DOHH2 (cell line): ENCODE results near the gene KRTAP3-2.

Source experiments
- H3F3A ChIP-seq: fragments of 200-600 bp; sonication (generic), shearing (Covaris generic); 2 replicates; pipeline ENCODE4 v1.6.0; 2016; ENCODE audit warnings: antibody characterized with exemption, mild to moderate bottlenecking; ENCODE audit not compliant: control insufficient read depth, insufficient read depth
- H3K27ac ChIP-seq: fragments of 200-600 bp; sonication (generic); 2 replicates; pipeline ENCODE4 v1.5.1; 2014; ENCODE audit warnings: low read depth, mild to moderate bottlenecking, low read length, moderate library complexity
- H3K27me3 ChIP-seq: fragments of 200-600 bp; sonication (generic); 2 replicates; pipeline ENCODE4 v1.6.1; 2014; ENCODE audit warnings: mild to moderate bottlenecking, low read length, mixed read lengths; ENCODE audit not compliant: control insufficient read depth
- H3K36me3 ChIP-seq: fragments of 200-600 bp; sonication (generic); 2 replicates; pipeline ENCODE4 v1.6.1; 2014; ENCODE audit warnings: mild to moderate bottlenecking, low read length, moderate library complexity, mixed read lengths; ENCODE audit not compliant: control insufficient read depth
- H3K4me1 ChIP-seq: fragments of 200-600 bp; sonication (generic); 2 replicates; pipeline ENCODE4 v1.6.1; 2014; ENCODE audit warnings: mild to moderate bottlenecking, low read length, mixed read lengths; ENCODE audit not compliant: control insufficient read depth
- H3K4me2 ChIP-seq: fragments of 200-600 bp; sonication (generic); 2 replicates; pipeline ENCODE4 v1.6.0; 2014; ENCODE audit warnings: mild to moderate bottlenecking, low read length, moderate library complexity
- H3K4me3 ChIP-seq: fragments of 200-600 bp; sonication (generic); 2 replicates; pipeline ENCODE4 v1.5.1; 2014; ENCODE audit warnings: mild to moderate bottlenecking, low read length, mixed read lengths
- H3K79me2 ChIP-seq: fragments of 200-600 bp; sonication (generic); 2 replicates; pipeline ENCODE4 v1.6.1; 2014; ENCODE audit warnings: mild to moderate bottlenecking, low read length, mixed read lengths; ENCODE audit not compliant: control insufficient read depth
- H3K9me2 ChIP-seq: fragments of 200-600 bp; sonication (generic); replicated peaks from 2 replicates; pipeline ENCODE4 v1.6.1; 2014; ENCODE audit warnings: mild to moderate bottlenecking, low read length, mixed read lengths; ENCODE audit not compliant: control insufficient read depth
- H3K9me3 ChIP-seq: fragments of 200-600 bp; sonication (generic); 2 replicates; pipeline ENCODE4 v1.6.1; 2014; ENCODE audit warnings: antibody characterized with exemption, low read length, mixed read lengths; ENCODE audit not compliant: control insufficient read depth, insufficient read depth
- H4K20me1 ChIP-seq: fragments of 200-600 bp; sonication (generic); 2 replicates; pipeline ENCODE4 v1.6.0; 2014; ENCODE audit warnings: low read depth, mild to moderate bottlenecking, antibody characterized with exemption, low read length, moderate library complexity; ENCODE audit not compliant: control insufficient read depth, insufficient read depth
- CTCF ChIP-seq: fragments of 200-600 bp; sonication (generic); IDR thresholded peaks from one replicate; pipeline ENCODE4 v1.5.1; 2014; ENCODE audit warnings: antibody characterized with exemption, mild to moderate bottlenecking, low read depth, low read length; ENCODE audit not compliant: poor library complexity, severe bottlenecking
- EZH2phosphoT487 ChIP-seq: fragments of 200-600 bp; sonication (generic); IDR thresholded peaks from 2 replicates; pipeline ENCODE4 v1.6.1; 2017; ENCODE audit warnings: borderline replicate concordance, mild to moderate bottlenecking, antibody characterized with exemption, low read length, moderate library complexity, mixed read lengths

Gene KRTAP3-2

GRCh38 chr17:40966848-40967247 lies 32.9 kb downstream of the KRTAP3-2 start, which contains the start of gene KRT39:
Gene KRT39, minus strand, starts transcription at chr17:40966948. Its CDS starts 92 bp downstream, at chr17:40966856.
- H3K4me1 ChIP-seq = no peaks in the 10 kb centered on the region
- no peak within 1 kb of the TSS for H3K27ac ChIP-seq
- H3K27me3 ChIP-seq = peaks cover 1% of the 10 kb centered on the region
- H3K4me3 ChIP-seq = no peak within 1 kb of the TSS
- no peak within 1 kb of the TSS for H3K4me2 ChIP-seq
- no peaks in the 10 kb centered on the region for H4K20me1 ChIP-seq
- H3K79me2 ChIP-seq = no peaks in the 10 kb centered on the region
- no peaks in the 10 kb centered on the region for H3F3A ChIP-seq
- TF ChIP-seq EZH2phosphoT487 = no peak
- TF ChIP-seq CTCF = no peak
- no peaks in the 10 kb centered on the region for H3K36me3 ChIP-seq
- H3K9me3 ChIP-seq = no peaks in the 10 kb centered on the region
- no peaks in the 10 kb centered on the region for H3K9me2 ChIP-seq

GRCh38 chr17:40963838-40964237 lies 35.9 kb downstream of the KRTAP3-2 start:
- no peak overlapping the region for H3K4me3 ChIP-seq
- peaks cover 4% of the 10 kb centered on the region for H3K27me3 ChIP-seq
- no peak overlapping the region for H3K27ac ChIP-seq
- no peaks in the 10 kb centered on the region for H4K20me1 ChIP-seq
- no peaks in the 10 kb centered on the region for H3K79me2 ChIP-seq
- no peaks in the 10 kb centered on the region for H3K4me1 ChIP-seq
- TF ChIP-seq EZH2phosphoT487 (no peak), CTCF (peak; percentile 76)
- peak overlapping the region; percentile 27; the same call in 1 of the 2 replicates for H3K4me2 ChIP-seq
- no peaks in the 10 kb centered on the region for H3K36me3 ChIP-seq
- no peaks in the 10 kb centered on the region for H3F3A ChIP-seq
- H3K9me3 ChIP-seq = no peaks in the 10 kb centered on the region
- no peaks in the 10 kb centered on the region for H3K9me2 ChIP-seq

GRCh38 chr17:40962059-40962561 lies 37.6 kb downstream of the KRTAP3-2 start:
- Histone ChIP-seq H3K9me3 (no peaks in the 10 kb centered on the region), H3K79me2 (no peaks in the 10 kb centered on the region), H3K4me2 (no peak overlapping the region)

More at GRCh38 chr17:40962059-40962561, 37.6 kb downstream of the KRTAP3-2 start:
- Histone ChIP-seq H4K20me1 (no peaks in the 10 kb centered on the region), H3K4me1 (no peaks in the 10 kb centered on the region), H3K36me3 (no peaks in the 10 kb centered on the region), H3K4me3 (no peak overlapping the region), H3K27ac (no peak overlapping the region), H3K27me3 (peaks cover 4% of the 10 kb centered on the region), H3F3A (no peaks in the 10 kb centered on the region), H3K9me2 (no peaks in the 10 kb centered on the region)
- TF ChIP-seq EZH2phosphoT487 (no peak), CTCF (no peak)
